GM18517 (cell line): ENCODE measurements around the gene HDAC1.
"Not testable (repeated sequence)": the region's sequence is repeated elsewhere in the genome, so short reads cannot be mapped to it uniquely, and the experiment has no call there.

Experiments
- ATAC-seq: cut with Tn5 transposase; IDR thresholded peaks from one replicate; pipeline ENCODE4 v1.9.1; 2021; ENCODE audit warnings: mild to moderate bottlenecking, moderate library complexity; ENCODE audit not compliant: unreplicated experiment

The HDAC1 gene

DNA sequence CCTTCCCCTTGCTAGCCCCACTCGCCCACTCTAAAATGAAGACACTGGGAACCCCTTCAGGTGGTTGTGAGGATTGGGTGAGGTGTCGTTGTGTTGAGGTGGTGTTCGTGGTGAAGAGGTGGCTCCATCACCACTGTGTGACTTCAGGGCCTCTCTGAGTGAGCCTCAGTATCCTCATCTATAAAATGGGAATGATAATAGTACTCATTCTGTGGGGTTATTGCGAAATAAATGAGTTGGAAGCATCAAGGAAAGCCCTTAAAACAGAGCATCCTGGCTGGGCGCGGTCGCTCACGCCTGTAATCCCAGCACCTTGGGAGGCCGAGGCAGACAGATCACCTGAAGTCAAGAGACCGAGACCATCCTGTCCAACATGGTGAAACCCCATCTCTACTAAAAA lies 50.8 kb downstream of the HDAC1 start:
- ATAC-seq: no peak

- ATAC-seq: no peak
These were observed 53.5 kb downstream of the HDAC1 start for GRCh38 chr1:32345289-32345827.

- ATAC-seq: no peak
These were observed 54.8 kb downstream of the HDAC1 start for GRCh38 chr1:32346532-32347157.

- ATAC-seq: no peak
These were observed 57.4 kb downstream of the HDAC1 start for GRCh38 chr1:32349211-32349708.

GRCh38 chr1:32350785-32351398 lies 59.0 kb downstream of the HDAC1 start:
- peak; percentile 24 for ATAC-seq

GRCh38 chr1:32351399-32352238 lies 59.7 kb downstream of the HDAC1 start:
- peak; percentile 68 for ATAC-seq

- ATAC-seq: no peak
These were observed 60.4 kb downstream of the HDAC1 start for GRCh38 chr1:32352239-32352745.

- no peak for ATAC-seq
These were observed 61.0 kb downstream of the HDAC1 start for GRCh38 chr1:32352831-32353383.

- ATAC-seq: no peak
These were observed 61.5 kb downstream of the HDAC1 start for GRCh38 chr1:32353431-32353830.

GRCh38 chr1:32353886-32354570 lies 62.1 kb downstream of the HDAC1 start:
- no peak for ATAC-seq

DNA sequence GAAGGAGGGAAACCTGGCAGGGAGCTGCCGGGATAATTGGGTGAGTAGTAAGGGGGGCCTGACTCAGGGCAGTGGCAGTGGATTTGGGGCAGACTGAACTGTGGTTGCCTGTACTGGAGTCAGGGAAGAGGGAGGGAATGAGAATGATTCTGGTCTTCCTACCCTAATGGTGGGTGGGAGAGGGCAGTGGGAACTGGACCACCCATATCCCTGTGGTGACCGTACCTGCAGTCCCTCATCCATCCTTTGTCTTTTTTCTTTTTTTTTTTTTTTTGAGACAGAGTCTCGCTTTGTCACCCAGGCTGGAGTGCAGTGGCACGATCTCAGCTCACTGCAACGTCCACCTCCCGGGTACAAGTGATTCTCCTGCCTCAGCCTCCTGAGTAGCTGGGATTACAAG lies 63.9 kb downstream of the HDAC1 start:
- not testable (repeated sequence) for ATAC-seq

- ATAC-seq: no peak
These were observed 64.6 kb downstream of the HDAC1 start for GRCh38 chr1:32356478-32356877.

- no peak for ATAC-seq
These were observed 65.7 kb downstream of the HDAC1 start for GRCh38 chr1:32357614-32358013.

GRCh38 chr1:32358435-32358834 lies 66.6 kb downstream of the HDAC1 start:
- ATAC-seq: no peak

DNA sequence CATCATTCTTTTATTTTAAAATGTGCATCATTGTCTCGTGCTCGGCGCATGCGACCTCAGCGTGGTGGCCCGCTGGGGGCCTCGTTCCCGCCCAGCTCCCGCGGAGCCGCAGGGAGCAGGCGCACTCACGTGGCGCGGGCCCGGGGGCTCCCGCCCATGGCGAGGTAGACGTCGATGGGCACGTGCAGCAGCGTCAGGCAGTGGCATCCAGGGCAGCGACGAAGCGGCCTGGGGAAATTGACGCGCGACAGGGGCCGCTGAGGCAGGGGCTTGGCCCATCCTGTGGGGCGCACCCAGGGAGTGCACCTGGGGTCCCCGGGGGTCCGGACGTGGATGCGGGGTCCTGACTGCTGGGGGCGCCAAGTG lies 69.4 kb downstream of the HDAC1 start:
- ATAC-seq: no peak

DNA sequence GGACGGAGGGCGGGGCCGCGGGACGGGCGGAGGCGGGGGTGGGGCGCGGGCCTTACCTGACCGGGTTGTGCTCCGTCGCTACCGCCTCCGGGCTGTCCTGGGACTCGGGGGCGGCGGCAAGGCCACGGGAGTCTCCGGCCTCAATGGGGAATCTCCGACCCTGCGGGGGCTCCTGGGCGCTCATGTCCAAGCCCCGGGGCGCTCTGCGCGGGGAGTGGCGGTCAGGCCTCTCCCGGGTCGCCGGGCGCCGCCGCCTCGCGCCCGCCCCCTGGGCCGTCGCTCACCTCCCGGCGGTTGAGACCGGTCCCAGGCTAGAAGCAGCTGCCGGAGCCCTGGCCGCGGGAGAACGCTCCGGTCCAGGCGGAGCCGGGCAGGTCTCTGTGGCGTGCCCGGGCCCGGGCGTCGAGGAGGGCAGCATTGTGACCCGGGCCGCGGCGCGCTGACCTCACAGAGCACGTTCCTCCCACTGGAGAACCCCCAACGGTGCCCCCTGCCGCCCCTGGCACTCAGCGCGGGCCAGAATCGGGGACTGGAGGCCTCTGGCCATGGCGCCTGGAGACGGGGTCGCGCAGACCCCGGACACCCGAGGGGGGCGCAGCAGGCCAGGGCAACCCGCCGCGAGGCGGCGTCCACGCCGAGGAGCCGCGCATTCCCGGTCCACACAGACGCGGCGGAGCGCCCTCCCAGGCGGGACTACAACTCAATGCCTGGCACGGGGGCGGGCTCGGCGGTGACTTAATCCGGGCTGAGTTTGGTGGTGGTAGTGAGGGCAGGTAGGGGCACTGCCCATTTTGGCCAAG lies 70.0 kb downstream of the HDAC1 start:
- ATAC-seq: no peak

- no peak for ATAC-seq
These were observed 70.8 kb downstream of the HDAC1 start, which contains the start of the genes FAM229A and TSSK3 for GRCh38 chr1:32362474-32363313. FAM229A (minus strand) TSS chr1:32362485; CDS start chr1:32362091, 394 bp downstream. TSSK3 (plus strand) TSS chr1:32362539; CDS start chr1:32362702, 163 bp downstream.

DNA sequence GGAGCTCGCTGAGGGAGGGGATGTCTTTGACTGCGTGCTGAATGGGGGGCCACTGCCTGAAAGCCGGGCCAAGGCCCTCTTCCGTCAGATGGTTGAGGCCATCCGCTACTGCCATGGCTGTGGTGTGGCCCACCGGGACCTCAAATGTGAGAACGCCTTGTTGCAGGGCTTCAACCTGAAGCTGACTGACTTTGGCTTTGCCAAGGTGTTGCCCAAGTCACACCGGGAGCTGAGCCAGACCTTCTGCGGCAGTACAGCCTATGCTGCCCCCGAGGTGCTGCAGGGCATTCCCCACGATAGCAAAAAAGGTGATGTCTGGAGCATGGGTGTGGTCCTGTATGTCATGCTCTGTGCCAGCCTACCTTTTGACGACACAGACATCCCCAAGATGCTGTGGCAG lies 71.8 kb downstream of the HDAC1 start:
- no peak for ATAC-seq

- ATAC-seq: no peak
These were observed 73.0 kb downstream of the HDAC1 start for GRCh38 chr1:32364836-32365235.
